ENCODE data around the gene METTL8. TPM values are rescaled to one million over a fixed set of nuclear protein-coding genes. Genes with fewer than 3 reads are reported as not detected.
"Not testable (repeated sequence)": the region's sequence is repeated elsewhere in the genome, so short reads cannot be mapped to it uniquely, and the experiment has no call there.

METTL8 gene
- total RNA-seq, 2 experiments from 2014 or later: 20.0 to 21.8 TPM

DNA sequence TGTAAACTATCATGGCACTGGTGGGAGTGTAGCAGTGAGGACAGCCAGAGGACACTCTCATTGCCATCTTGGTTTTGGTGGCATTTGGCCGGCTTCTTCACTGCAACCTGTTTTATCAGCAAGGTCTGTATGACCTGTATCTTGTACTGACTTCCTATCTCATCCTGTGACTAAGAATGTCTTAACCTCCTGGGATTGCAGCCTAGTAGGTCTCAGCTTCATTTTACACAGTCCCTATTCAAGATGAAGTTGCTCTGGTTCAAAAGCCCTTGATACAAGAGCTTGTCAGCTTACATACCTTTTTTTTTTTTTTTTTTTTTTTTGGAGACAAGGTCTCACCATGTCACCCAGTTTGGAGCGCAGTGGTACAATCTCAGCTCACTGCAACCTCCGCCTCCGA, 110.9 kb downstream of the METTL8 start:
- Mint-ChIP-seq H3K4me3 (no peak overlapping the region), H3K36me3 (ENCODE audit: low read depth) (peaks cover 29% of the 10 kb centered on the region), H3K27ac (no peak overlapping the region), H3K27me3 (no peaks in the 10 kb centered on the region), H3K4me1 (peaks cover 70% of the 10 kb centered on the region), H3K9me3 (no peaks in the 10 kb centered on the region)
- DNase-seq: no peak
- ChIA-PET POLR2A (interaction anchor here (0.6 kb wide), 1 partner anchor 389 kb away, joined by 3 read pairs; no protein-coding TSS in a partner anchor), CTCF (no interaction called here)

GRCh38 chr2:171320731-171321130, 113.1 kb downstream of the METTL8 start:
- H3K27me3 Mint-ChIP-seq: no peaks in the 10 kb centered on the region
- H3K36me3 Mint-ChIP-seq (ENCODE audit: low read depth): peaks cover 23% of the 10 kb centered on the region
- no peak for DNase-seq
- POLR2A ChIA-PET: no interaction called here
- CTCF ChIA-PET: interaction anchor here (1.2 kb wide), 1 partner anchor 95 kb away, joined by 3 read pairs; no protein-coding TSS in a partner anchor
- H3K4me1 Mint-ChIP-seq: peaks cover 57% of the 10 kb centered on the region
- H3K27ac Mint-ChIP-seq: no peak overlapping the region
- no peaks in the 10 kb centered on the region for H3K9me3 Mint-ChIP-seq
- no peak overlapping the region for H3K4me3 Mint-ChIP-seq

- H3K27ac Mint-ChIP-seq: no peak overlapping the region
- H3K27me3 Mint-ChIP-seq: no peaks in the 10 kb centered on the region
- no peak for DNase-seq
- ChIA-PET POLR2A (interaction anchor here (0.7 kb wide), 1 partner anchor 93 kb away, joined by 3 read pairs; no protein-coding TSS in a partner anchor), CTCF (interaction anchor here (1.2 kb wide), 1 partner anchor 96 kb away, joined by 3 read pairs; no protein-coding TSS in a partner anchor)
- peaks cover 18% of the 10 kb centered on the region for H3K36me3 Mint-ChIP-seq (ENCODE audit: low read depth)
- peaks cover 52% of the 10 kb centered on the region for H3K4me1 Mint-ChIP-seq
- H3K9me3 Mint-ChIP-seq: no peaks in the 10 kb centered on the region
- no peak overlapping the region for H3K4me3 Mint-ChIP-seq
Observed at GRCh38 chr2:171320208-171320621, 113.6 kb downstream of the METTL8 start.

GRCh38 chr2:171319164-171319810, 114.5 kb downstream of the METTL8 start:
- peaks cover 15% of the 10 kb centered on the region for H3K36me3 Mint-ChIP-seq (ENCODE audit: low read depth)
- peak overlapping the region; percentile 76 for H3K27ac Mint-ChIP-seq
- peaks cover 51% of the 10 kb centered on the region for H3K4me1 Mint-ChIP-seq
- no peaks in the 10 kb centered on the region for H3K27me3 Mint-ChIP-seq
- H3K9me3 Mint-ChIP-seq: no peaks in the 10 kb centered on the region
- POLR2A ChIA-PET: interaction anchor here (0.6 to 1.1 kb wide), 3 partner anchors 8 to 94 kb away, joined by 3 read pairs; no protein-coding TSS in a partner anchor
- CTCF ChIA-PET: interaction anchor here (0.6 to 1.9 kb wide), 2 partner anchors 12 to 40 kb away, joined by 4 read pairs; no protein-coding TSS in a partner anchor
- peak; percentile 53 for DNase-seq
- peak overlapping the region; percentile 16 for H3K4me3 Mint-ChIP-seq

GRCh38 chr2:171318463-171318934, 115.3 kb downstream of the METTL8 start:
- DNase-seq: no peak
- POLR2A ChIA-PET: interaction anchor here (1.0 kb wide), 1 partner anchor 105 kb away, joined by 3 read pairs; no protein-coding TSS in a partner anchor
- Mint-ChIP-seq H3K27me3 (no peaks in the 10 kb centered on the region), H3K27ac (no peak overlapping the region), H3K4me1 (peaks cover 50% of the 10 kb centered on the region), H3K4me3 (no peak overlapping the region), H3K36me3 (ENCODE audit: low read depth) (peaks cover 9% of the 10 kb centered on the region), H3K9me3 (no peaks in the 10 kb centered on the region)
- CTCF ChIA-PET: interaction anchor here (1.3 to 1.9 kb wide), 4 partner anchors 11 to 98 kb away, joined by 3 to 4 read pairs (median 4); no protein-coding TSS in a partner anchor

GRCh38 chr2:171317492-171318125, 116.2 kb downstream of the METTL8 start:
- Mint-ChIP-seq H3K4me3 (no peak overlapping the region), H3K27ac (peak overlapping the region; percentile 10), H3K36me3 (ENCODE audit: low read depth) (peaks cover 9% of the 10 kb centered on the region), H3K9me3 (no peaks in the 10 kb centered on the region), H3K4me1 (peaks cover 49% of the 10 kb centered on the region), H3K27me3 (no peaks in the 10 kb centered on the region)
- ChIA-PET CTCF (interaction anchor here (0.8 to 1.9 kb wide), 5 partner anchors 9 to 99 kb away, joined by 3 to 4 read pairs (median 3); no protein-coding TSS in a partner anchor), POLR2A (interaction anchor here (0.6 to 1.0 kb wide), 2 partner anchors 23 to 104 kb away, joined by 3 read pairs; no protein-coding TSS in a partner anchor)
- DNase-seq: no peak

DNA sequence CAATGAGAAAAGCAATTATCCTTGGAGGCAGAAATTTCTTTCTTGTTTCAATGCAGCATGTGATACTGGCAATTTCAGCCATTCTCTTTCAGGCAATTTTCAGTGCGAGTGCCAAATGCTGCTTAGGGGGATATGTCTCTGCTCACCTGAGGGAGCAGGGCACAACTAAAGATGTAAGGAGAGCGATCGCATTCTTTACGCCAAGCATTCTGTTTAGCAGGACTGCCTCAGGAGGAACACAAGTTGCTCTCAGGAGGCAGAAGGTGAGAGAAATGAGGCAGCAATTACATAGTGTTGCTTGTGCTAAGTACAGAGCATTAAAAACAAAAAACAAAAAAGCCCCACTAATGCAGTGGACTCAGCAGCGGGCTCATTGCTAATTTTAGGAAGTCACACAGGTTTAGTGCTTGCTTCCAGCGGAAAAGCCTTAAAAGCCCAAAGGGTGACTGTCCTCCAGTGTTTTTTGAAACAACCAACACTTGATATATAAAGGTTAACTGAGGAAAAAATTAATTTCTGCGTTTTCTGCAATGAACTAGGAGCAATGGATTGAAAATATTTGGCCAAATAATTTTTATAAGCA, 116.9 kb downstream of the METTL8 start:
- ChIA-PET CTCF (interaction anchor here (0.8 kb wide), 1 partner anchor 10 kb away, joined by 3 read pairs; no protein-coding TSS in a partner anchor), POLR2A (no interaction called here)
- H3K27ac Mint-ChIP-seq: no peak overlapping the region
- H3K36me3 Mint-ChIP-seq (ENCODE audit: low read depth): peaks cover 13% of the 10 kb centered on the region
- no peak for DNase-seq
- peaks cover 2% of the 10 kb centered on the region for H3K9me3 Mint-ChIP-seq
- no peaks in the 10 kb centered on the region for H3K27me3 Mint-ChIP-seq
- H3K4me3 Mint-ChIP-seq: no peak overlapping the region
- peaks cover 49% of the 10 kb centered on the region for H3K4me1 Mint-ChIP-seq

GRCh38 chr2:171316220-171316619, 117.6 kb downstream of the METTL8 start:
- no peak for DNase-seq
- H3K36me3 Mint-ChIP-seq (ENCODE audit: low read depth): peaks cover 15% of the 10 kb centered on the region
- peaks cover 9% of the 10 kb centered on the region for H3K9me3 Mint-ChIP-seq
- H3K4me1 Mint-ChIP-seq: peaks cover 45% of the 10 kb centered on the region
- ChIA-PET CTCF (interaction anchor here (0.6 to 1.1 kb wide), 4 partner anchors 23 to 215 kb away, joined by 3 to 4 read pairs (median 3); no protein-coding TSS in a partner anchor), POLR2A (no interaction called here)
- no peak overlapping the region for H3K27ac Mint-ChIP-seq
- H3K27me3 Mint-ChIP-seq: no peaks in the 10 kb centered on the region
- H3K4me3 Mint-ChIP-seq: no peak overlapping the region

DNA sequence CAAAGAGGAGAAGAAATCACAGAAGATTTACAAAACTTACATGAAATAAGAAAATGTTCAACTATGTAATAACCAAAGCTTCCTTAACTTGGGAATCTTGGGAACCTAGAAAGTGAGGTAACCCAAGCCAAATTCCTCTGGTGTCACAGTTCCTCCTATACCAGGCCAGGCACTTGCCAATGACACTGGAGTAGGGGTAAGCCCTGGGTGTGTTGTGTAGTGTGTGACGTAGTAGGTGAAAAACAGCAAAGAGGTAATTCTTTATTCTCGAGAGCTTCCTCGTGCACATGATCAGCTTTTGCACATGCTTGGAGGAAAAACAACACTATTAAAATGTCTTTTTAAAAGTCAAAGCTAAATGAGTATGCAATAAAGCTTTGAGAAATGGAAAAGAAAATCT, 118.0 kb downstream of the METTL8 start:
- ChIA-PET CTCF (interaction anchor here (0.6 to 1.1 kb wide), 4 partner anchors 24 to 215 kb away, joined by 3 to 4 read pairs (median 3); no protein-coding TSS in a partner anchor), POLR2A (no interaction called here)
- Mint-ChIP-seq H3K4me1 (peaks cover 41% of the 10 kb centered on the region), H3K27me3 (no peaks in the 10 kb centered on the region), H3K4me3 (no peak overlapping the region), H3K36me3 (ENCODE audit: low read depth) (peaks cover 16% of the 10 kb centered on the region), H3K9me3 (peaks cover 13% of the 10 kb centered on the region), H3K27ac (no peak overlapping the region)
- no peak for DNase-seq

DNA sequence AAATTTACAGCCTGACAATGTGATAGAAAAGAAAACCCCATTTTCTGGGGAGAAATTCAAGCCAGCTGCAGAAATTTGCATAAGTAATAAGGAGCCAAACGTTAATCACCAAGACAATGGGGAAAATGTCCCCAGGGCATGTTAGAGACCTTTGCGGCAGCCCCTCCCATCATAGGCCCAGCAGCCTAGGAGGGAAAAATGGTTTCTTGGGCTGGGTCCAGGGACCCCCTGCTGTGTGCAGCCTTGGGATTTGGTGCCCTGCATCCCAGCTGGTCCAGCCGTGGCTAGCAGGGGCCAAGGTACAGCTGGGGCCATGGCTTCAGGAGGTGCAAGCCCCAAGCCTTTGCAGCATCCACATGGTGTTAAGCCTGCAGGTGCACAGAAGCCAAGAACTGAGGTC, 121.6 kb downstream of the METTL8 start:
- H3K27me3 Mint-ChIP-seq, H3K4me1 Mint-ChIP-seq, CTCF ChIA-PET, DNase-seq, POLR2A ChIA-PET, H3K27ac Mint-ChIP-seq, H3K4me3 Mint-ChIP-seq: not testable (repeated sequence)
- peaks cover 13% of the 10 kb centered on the region for H3K9me3 Mint-ChIP-seq
- H3K36me3 Mint-ChIP-seq (ENCODE audit: low read depth): peaks cover 14% of the 10 kb centered on the region

- H3K4me3 Mint-ChIP-seq, DNase-seq, POLR2A ChIA-PET, H3K4me1 Mint-ChIP-seq, CTCF ChIA-PET, H3K27ac Mint-ChIP-seq, H3K27me3 Mint-ChIP-seq: not testable (repeated sequence)
- Mint-ChIP-seq H3K9me3 (peaks cover 13% of the 10 kb centered on the region), H3K36me3 (ENCODE audit: low read depth) (peaks cover 14% of the 10 kb centered on the region)
Observed at GRCh38 chr2:171311589-171311988, 122.2 kb downstream of the METTL8 start.

GRCh38 chr2:171310889-171311288, 122.9 kb downstream of the METTL8 start:
- no peaks in the 10 kb centered on the region for H3K27me3 Mint-ChIP-seq
- peaks cover 13% of the 10 kb centered on the region for H3K9me3 Mint-ChIP-seq
- peaks cover 7% of the 10 kb centered on the region for H3K4me1 Mint-ChIP-seq
- H3K36me3 Mint-ChIP-seq (ENCODE audit: low read depth): peaks cover 14% of the 10 kb centered on the region
- no peak overlapping the region for H3K27ac Mint-ChIP-seq
- ChIA-PET CTCF (no interaction called here), POLR2A (no interaction called here)
- H3K4me3 Mint-ChIP-seq: no peak overlapping the region
- DNase-seq: no peak

All from activated CD4-positive, alpha-beta T cell treated with anti-CD3 and anti-CD28 coated beads, Interleukin-2, amount 10 ng/mL, durations not matched to agents 7 days and 5 days (primary cell).